HG02852 (cell line): ENCODE results near the gene CDK11B.

ENCODE experiments used
- ATAC-seq: cut with Tn5 transposase; IDR thresholded peaks from one replicate; pipeline ENCODE4 v1.9.1; 2021; ENCODE audit warnings: mild to moderate bottlenecking, moderate library complexity; ENCODE audit not compliant: unreplicated experiment

Gene CDK11B

GRCh38 chr1:1628754-1629429 lies 29.9 kb downstream of the CDK11B start:
- ATAC-seq = no peak

DNA sequence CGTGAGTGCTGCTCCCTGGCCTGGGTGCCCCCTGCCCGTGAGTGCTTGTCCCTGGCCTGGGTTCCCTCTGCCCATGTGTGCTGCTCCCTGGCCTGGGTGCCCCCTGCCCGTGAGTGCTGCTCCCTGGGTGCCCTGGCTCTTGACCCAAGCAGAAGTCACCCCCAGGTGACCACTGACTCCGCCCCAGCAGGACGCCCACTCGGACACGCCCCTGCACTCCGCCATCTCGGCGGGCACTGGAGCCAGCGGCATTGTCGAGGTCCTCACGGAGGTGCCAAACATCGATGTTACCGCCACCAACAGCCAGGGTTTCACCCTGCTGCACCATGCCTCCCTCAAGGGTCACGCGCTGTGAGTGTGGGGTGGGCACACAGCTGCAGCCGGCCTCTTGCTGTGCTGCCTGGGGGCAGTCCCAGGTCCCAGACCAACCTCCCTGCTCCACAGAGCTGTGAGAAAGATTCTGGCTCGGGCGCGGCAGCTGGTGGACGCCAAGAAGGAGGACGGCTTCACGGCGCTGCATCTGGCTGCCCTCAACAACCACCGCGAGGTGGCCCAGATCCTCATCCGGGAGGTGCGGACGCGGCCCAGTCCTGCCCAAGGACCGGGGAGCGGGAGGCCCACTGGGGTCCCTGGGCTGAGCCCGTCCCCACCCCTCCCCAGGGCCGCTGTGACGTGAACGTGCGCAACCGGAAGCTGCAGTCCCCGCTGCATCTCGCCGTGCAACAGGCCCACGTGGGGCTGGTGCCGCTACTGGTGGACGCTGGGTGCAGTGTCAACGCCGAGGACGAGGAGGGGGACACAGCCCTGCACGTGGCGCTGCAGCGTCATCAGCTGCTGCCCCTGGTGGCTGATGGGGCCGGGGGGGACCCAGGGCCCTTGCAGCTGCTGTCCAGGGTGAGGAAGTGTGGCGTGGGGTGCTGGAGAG lies 30.7 kb downstream of the CDK11B start:
- no peak for ATAC-seq

DNA sequence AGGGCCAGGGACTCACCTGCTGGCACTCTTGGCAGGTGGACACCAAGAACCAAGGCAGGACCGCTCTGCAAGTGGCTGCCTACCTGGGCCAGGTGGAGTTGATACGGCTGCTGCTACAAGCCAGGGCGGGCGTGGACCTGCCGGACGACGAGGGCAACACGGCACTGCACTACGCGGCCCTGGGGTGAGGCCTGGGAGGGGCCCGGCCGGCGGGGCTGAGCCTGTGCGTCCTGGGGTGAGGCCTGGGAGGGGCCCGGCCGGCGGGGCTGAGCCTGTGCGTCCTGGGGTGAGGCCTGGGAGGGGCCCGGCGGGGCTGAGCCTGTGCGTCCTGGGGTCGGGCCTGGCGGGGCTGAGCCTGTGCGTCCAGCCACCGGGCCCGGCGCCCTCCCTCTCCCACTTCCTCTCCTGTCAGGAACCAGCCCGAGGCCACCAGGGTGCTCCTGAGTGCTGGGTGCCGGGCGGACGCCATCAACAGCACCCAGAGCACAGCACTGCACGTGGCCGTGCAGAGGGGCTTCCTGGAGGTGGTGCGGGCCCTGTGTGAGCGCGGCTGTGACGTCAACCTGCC lies 31.5 kb downstream of the CDK11B start:
- ATAC-seq = no peak

DNA sequence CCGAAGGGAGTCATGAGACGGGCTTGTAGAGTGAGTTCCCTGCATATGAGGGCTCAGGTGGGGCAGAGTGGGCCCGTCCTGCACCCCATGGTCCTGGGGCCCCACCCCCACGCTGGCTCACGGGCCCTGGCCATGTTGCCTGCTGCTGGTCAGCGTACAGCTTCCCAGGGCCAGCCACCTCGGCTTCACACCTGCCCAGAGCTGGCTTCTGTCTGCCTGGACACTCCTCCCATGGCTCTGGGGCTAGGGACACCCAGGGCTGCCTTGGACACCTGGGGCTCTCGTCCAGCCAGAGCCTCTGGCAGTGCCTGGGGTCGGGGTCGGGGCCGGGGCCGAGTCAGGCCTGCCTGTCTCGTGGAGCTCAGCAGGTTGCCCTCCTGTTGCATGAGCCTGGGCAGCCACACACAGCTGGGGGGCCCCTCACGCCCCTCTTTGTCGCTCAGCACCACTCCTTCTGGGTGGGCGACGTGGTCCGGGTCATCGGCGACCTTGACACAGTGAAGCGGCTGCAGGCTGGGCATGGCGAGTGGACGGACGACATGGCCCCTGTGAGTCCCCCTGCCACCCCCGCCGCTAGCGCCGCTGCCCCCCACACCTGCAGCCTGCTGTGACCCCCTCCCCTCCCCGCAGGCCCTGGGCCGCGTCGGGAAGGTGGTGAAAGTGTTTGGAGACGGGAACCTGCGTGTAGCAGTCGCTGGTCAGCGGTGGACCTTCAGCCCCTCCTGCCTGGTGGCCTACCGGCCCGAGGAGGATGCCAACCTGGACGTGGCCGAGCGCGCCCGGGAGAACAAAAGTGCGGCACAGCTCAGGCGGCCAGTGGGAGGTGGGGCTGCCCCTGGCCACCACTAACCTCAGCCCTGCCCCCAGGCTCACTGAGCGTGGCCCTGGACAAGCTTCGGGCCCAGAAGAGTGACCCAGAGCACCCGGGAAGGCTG lies 32.3 kb downstream of the CDK11B start:
- ATAC-seq = no peak

GRCh38 chr1:1625824-1626206 lies 33.0 kb downstream of the CDK11B start:
- ATAC-seq = no peak

- no peak for ATAC-seq
Measured at GRCh38 chr1:1625404-1625775, 33.4 kb downstream of the CDK11B start.

DNA sequence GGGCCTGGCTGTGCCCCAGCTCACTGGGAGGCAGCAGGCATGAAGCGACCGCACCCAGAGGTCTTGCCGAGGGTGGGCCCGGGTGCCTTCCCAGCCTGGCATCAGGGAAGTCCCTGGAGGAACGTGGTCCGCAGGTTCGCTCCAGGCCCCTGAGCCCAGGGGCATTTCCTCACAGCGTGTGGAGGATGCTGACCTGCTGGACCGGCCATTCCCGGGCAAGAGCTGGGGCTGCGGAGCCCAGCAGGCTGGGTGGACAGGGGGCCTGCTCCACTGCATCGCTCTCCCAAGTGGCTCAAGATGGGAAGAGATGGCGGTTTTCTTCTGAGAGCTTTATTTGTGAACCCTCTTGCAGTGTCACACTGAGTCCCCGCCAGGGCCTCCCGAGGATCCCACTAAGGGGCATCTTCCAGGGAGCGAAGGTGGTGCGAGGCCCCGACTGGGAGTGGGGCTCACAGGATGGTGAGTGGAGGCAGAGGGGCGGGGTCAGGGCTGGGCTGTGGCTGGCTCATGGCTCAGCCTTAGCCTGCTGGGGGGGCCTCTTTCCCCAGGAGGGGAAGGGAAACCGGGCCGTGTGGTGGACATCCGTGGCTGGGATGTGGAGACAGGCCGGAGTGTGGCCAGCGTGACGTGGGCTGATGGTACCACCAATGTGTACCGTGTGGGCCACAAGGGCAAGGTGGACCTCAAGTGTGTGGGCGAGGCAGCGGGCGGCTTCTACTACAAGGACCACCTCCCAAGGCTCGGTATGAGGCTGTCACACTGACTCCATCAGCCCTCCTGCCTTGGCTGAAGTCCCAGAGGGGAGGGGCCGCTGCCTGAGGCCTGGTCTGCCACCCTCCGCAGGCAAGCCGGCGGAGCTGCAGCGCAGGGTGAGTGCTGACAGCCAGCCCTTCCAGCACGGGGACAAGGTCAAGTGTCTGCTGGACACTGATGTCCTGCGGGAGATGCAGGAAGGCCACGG lies 34.1 kb downstream of the CDK11B start:
- no peak for ATAC-seq

DNA sequence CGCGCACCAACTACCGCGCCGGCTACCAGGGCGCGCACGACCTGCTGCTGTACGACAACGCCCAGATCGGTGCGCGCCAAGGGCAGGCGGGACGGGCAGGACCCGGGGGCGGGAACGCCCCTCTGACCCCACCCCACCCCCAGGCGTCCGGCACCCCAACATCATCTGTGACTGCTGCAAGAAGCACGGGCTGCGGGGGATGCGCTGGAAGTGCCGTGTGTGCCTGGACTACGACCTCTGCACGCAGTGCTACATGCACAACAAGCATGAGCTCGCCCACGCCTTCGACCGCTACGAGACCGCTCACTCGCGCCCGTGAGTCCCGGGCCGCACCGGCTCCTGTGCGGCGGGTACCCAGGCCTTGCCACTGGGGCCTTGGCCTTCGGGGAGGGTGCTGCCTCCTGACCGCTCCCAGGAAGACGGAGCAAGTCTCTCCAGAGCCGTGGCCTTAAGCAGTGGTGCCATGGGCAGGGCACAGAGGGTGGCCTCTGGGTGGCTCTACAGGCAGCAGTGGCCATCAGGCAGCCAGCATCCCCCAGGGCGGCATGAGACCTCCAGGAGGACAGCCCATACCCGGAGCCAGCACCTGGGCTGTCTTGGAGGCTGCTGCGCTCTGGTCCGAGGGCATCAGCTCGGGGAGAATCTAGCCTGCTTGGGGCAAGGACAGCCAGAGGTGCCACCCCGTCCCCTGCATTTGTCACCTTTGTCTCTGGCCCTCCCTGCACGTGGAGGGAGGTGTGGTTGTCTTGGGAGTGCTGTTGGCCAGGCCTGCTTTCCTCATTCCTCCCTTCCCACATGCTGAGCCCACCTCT lies 35.0 kb downstream of the CDK11B start:
- no peak for ATAC-seq

GRCh38 chr1:1623181-1623630 lies 35.6 kb downstream of the CDK11B start:
- ATAC-seq = no peak

GRCh38 chr1:1622788-1623094 lies 36.1 kb downstream of the CDK11B start:
- no peak for ATAC-seq

- no peak for ATAC-seq
Measured at GRCh38 chr1:1622010-1622787, 36.6 kb downstream of the CDK11B start.

DNA sequence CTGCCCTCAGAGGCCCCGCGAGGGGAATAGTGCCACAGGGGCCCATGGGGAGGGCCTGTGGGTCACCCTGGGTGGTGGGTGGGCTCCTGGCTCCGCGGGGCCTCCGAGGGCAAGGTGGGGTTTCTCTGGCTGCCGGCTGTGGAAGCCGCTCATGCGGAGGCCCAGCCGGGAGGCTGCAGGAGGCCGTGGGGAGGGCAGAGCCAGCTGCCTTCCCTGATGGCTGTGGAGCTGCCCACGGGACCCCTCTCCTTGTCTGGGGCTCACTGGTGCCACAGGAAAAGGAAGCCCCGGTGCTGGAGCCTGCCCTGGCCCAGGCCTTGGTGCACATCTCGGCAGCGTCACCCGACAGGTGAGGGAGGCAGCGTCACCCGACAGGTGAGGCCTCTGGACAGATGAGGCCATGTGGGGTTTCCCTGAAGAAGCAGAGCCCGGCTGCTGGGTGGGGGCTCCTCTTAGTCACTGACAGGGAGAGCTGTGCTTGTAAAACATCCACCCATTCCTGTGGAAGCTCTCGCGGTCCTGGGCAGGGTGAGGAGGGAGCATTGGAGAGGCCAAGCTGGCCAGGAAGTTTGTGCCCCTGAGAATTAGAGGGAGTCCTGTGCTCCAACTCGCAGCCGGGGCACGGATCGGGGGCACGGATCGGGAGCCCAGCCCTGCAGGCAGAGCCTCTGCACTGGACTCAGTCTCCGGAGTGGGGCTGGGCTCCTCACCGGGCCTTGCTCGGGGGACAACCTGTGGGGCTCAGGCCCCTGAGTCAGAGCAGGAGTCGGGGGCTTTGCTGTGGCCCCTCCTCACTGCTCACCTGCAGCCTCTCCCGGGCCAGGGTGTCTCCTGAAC lies 37.4 kb downstream of the CDK11B start:
- no peak for ATAC-seq

DNA sequence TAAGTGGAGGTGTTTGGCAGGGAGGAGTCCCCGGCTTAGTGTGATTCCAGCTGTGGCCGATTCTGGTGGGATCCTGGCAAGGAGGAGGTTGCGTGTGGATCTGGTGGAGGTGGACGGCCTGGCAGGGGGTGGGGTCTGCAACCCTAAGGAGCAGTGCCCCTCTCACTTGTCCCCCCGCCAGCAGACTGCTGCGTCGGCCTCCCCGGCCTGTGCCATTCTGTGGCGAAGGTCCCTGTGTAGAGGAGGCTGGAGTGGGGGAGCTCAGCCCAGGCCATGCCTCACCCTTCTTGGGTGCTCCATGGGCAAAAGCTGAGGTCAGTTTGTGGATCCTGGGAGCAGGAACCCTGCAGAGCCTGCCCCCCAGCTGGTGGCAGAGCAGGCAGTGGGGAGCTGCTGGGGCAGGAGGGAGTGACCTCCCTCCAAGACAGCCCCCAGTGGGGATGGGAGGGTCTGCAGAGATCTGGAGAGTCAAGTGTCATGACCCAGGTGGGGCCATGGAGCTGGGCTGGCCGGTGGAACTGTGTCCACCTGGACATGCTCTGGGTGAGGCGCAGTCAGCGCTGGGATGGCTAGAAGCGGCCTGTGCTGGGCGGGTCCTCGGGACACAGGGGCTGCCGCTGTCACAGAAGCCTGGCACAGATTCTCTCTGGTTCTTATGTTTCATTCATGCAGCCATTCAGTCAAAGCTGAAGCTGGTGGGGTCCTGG lies 38.2 kb downstream of the CDK11B start:
- no peak for ATAC-seq

GRCh38 chr1:1619917-1620361 lies 38.9 kb downstream of the CDK11B start:
- ATAC-seq = no peak

GRCh38 chr1:1618396-1619068 lies 40.3 kb downstream of the CDK11B start:
- no peak for ATAC-seq

GRCh38 chr1:1617925-1618324 lies 40.9 kb downstream of the CDK11B start:
- ATAC-seq = no peak
